ENCODE measurements around the gene KDM8.
"Not testable (repeated sequence)": the region's sequence is repeated elsewhere in the genome, so short reads cannot be mapped to it uniquely, and the experiment has no call there.

Gene KDM8

GRCh38 chr16:27193300-27193990 is 9.9 kb upstream of the KDM8 start:
- no peak for DNase-seq

- no peak for DNase-seq
These were observed 8.1 kb upstream of the KDM8 start for GRCh38 chr16:27195076-27195741.

- DNase-seq, result peak; percentile 38
These were observed 7.3 kb upstream of the KDM8 start for GRCh38 chr16:27195941-27196595.

- DNase-seq, result no peak
These were observed 6.3 kb upstream of the KDM8 start for GRCh38 chr16:27197004-27197403.

GRCh38 chr16:27198451-27199234 is 4.7 kb upstream of the KDM8 start:
- no peak for DNase-seq

- no peak for DNase-seq
These were observed 4.1 kb upstream of the KDM8 start for GRCh38 chr16:27199235-27199586.

GRCh38 chr16:27199736-27200135 is 3.6 kb upstream of the KDM8 start:
- no peak for DNase-seq

GRCh38 chr16:27200914-27201313 is 2.4 kb upstream of the KDM8 start:
- not testable (repeated sequence) for DNase-seq

GRCh38 chr16:27202923-27203506 is 311 bp upstream of the KDM8 start:
- peak; percentile 89 for DNase-seq

- DNase-seq, result no peak
These were observed 1.1 kb downstream of the KDM8 start for GRCh38 chr16:27204312-27204915.

- no peak for DNase-seq
These were observed 2.2 kb downstream of the KDM8 start for GRCh38 chr16:27205423-27206065.

- DNase-seq, result not testable (repeated sequence)
These were observed 3.8 kb downstream of the KDM8 start for GRCh38 chr16:27207121-27207520.

- no peak for DNase-seq
These were observed 4.9 kb downstream of the KDM8 start for GRCh38 chr16:27208081-27208680.

GRCh38 chr16:27208796-27209195 is 5.5 kb downstream of the KDM8 start:
- DNase-seq, result no peak

GRCh38 chr16:27209591-27209990 is 6.3 kb downstream of the KDM8 start:
- DNase-seq, result no peak

GRCh38 chr16:27210174-27210573 is 6.8 kb downstream of the KDM8 start:
- DNase-seq, result no peak

GRCh38 chr16:27211026-27211425 is 7.7 kb downstream of the KDM8 start:
- DNase-seq, result no peak

- DNase-seq, result no peak
These were observed 11.0 kb downstream of the KDM8 start for GRCh38 chr16:27214084-27214961.

GRCh38 chr16:27215660-27216059 is 12.3 kb downstream of the KDM8 start:
- no peak for DNase-seq

GRCh38 chr16:27216297-27216885 is 13.1 kb downstream of the KDM8 start:
- no peak for DNase-seq

Data from activated CD8-positive, alpha-beta memory T cell treated with anti-CD3 and anti-CD28 coated beads, Interleukin-2, amount 50 U/mL, for 4 hours (primary cell).